Subcutaneous adipose tissue (tissue), 4 donors: ENCODE results near the gene METTL24. TPM values are rescaled to one million over a fixed set of nuclear protein-coding genes. Genes with fewer than 3 reads are reported as not detected.

Experiments
- total RNA-seq, 4 donors: library from RNA; depleted of rRNA; stranded (reverse); fragments of >200 nt; gene quantifications; one replicate each; pipeline ENCODE4 v1.1.0, GENCODE V29; 2016
- TF ChIP-seq, protein P1 (sequence below): fragments of 450-650 bp; IDR thresholded peaks from one replicate; pipeline ENCODE4 v1.5.1; 2016; ENCODE audit warnings: low read depth, mild to moderate bottlenecking, control low read depth, antibody characterized with exemption, moderate library complexity

The METTL24 gene
- total RNA-seq, 4 donors from 2014 or later = 0.68 to 0.88 TPM; not detected in 2

GRCh38 chr6:110295451-110296165, 62.5 kb downstream of the METTL24 start:
- TF ChIP-seq, protein P1, sequence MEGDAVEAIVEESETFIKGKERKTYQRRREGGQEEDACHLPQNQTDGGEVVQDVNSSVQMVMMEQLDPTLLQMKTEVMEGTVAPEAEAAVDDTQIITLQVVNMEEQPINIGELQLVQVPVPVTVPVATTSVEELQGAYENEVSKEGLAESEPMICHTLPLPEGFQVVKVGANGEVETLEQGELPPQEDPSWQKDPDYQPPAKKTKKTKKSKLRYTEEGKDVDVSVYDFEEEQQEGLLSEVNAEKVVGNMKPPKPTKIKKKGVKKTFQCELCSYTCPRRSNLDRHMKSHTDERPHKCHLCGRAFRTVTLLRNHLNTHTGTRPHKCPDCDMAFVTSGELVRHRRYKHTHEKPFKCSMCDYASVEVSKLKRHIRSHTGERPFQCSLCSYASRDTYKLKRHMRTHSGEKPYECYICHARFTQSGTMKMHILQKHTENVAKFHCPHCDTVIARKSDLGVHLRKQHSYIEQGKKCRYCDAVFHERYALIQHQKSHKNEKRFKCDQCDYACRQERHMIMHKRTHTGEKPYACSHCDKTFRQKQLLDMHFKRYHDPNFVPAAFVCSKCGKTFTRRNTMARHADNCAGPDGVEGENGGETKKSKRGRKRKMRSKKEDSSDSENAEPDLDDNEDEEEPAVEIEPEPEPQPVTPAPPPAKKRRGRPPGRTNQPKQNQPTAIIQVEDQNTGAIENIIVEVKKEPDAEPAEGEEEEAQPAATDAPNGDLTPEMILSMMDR = no peak

- TF ChIP-seq, protein P1 = no peak
Observed at GRCh38 chr6:110287462-110288341, 70.4 kb downstream of the METTL24 start.

- TF ChIP-seq, protein P1 = no peak
Observed at GRCh38 chr6:110285306-110286060, 72.7 kb downstream of the METTL24 start.

- TF ChIP-seq, protein P1 = no peak
Observed at GRCh38 chr6:110284855-110285254, 73.3 kb downstream of the METTL24 start.

DNA sequence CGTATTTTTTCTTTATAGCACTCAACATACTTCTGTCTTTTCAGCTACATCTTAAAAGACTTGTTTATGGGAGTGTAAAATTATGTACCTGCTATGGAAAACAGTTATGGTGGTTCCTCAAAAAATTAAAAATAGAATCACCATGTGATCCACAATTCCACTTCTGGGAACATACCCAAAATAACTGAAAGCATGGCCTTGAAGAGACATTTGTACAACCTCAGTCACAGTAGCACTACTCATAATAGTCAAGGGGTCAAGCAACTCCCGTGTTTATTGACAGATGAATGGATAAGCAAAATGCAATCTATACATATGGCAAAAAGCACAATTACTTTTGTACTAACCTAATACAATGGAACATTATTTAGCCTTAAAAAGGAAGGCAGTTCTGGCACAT, 74.5 kb downstream of the METTL24 start:
- TF ChIP-seq, protein P1 = no peak

DNA sequence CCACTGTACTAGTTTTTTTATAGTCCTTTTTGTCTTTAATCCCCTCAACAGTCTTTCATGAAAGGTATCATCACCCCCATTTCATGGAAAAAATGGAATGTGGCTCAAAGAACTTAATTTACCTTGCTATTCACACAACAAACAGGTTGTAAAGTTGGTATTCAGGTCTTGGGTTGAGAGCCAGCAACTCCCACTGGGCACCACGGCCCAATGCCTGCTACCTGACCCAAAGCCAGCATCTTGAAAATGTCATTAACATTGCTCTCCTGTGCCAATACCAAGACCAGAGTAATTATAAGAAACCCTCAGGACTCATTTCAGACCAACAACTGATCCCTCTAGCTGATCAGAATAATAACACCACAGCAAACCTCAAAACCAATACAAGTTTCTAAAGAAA, 75.7 kb downstream of the METTL24 start:
- TF ChIP-seq, protein P1 = no peak
